ENCODE measurements around the gene BLOC1S6. TPM values are rescaled to one million over a fixed set of nuclear protein-coding genes. Genes with fewer than 3 reads are reported as not detected.

BLOC1S6 gene
- total RNA-seq, 1 donor from 2014 or later = 41.2 TPM

DNA sequence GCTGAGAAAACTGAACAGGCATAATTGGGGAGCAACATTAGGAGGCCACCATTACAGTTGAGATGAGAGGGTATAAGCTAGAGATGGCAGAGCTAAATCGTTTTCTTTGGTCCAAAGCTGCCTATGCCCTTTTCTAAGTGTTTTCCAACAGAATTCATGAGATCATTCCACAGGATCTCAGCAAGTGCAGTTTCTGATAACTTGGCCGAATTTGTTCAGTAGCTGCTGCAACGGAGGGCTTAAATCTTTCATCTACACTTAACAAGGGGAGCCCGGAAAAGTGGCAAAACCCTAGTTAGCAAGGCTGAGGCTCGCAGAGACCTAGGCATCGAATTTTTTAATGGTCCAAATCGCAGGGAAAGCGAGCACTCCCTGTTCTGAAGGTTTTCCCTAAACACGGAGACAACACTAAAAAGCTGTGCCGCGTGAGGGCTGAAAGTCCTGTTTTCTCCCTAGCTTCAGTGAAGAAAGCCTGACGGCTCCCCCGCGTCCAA, 531 bp upstream of the BLOC1S6 start:
- ATAC-seq (ENCODE audit: low read depth) (peak; percentile 0), DNase-seq (no peak)
- ChIA-PET POLR2A (interaction anchor here (0.6 to 2.9 kb wide), 26 partner anchors 10 to 538 kb away, joined by 3 to 25 read pairs (median 5); partner anchors contain the start of genes SLC30A4 and SQOR), CTCF (interaction anchor here (0.8 to 3.7 kb wide), 10 partner anchors 13 to 184 kb away, joined by 3 to 30 read pairs (median 4); a partner anchor contains a TSS)
- Mint-ChIP-seq H3K27ac (peak overlapping the region; percentile 100), H3K27me3 (no peaks in the 10 kb centered on the region), H3K36me3 (ENCODE audit: low read depth) (peaks cover 9% of the 10 kb centered on the region), H3K9me3 (no peaks in the 10 kb centered on the region), H3K4me1 (peaks cover 43% of the 10 kb centered on the region), H3K4me3 (peak overlapping the region; percentile 99)
- intact Hi-C loops (cut with micrococcal nuclease) = loop anchor here (1.0 to 5.0 kb wide), 9 partner anchors 17 to 1049 kb away; partner anchors contain the start of genes EIF3J, SLC30A4 and SQOR
- TF ChIP-seq, protein P1, sequence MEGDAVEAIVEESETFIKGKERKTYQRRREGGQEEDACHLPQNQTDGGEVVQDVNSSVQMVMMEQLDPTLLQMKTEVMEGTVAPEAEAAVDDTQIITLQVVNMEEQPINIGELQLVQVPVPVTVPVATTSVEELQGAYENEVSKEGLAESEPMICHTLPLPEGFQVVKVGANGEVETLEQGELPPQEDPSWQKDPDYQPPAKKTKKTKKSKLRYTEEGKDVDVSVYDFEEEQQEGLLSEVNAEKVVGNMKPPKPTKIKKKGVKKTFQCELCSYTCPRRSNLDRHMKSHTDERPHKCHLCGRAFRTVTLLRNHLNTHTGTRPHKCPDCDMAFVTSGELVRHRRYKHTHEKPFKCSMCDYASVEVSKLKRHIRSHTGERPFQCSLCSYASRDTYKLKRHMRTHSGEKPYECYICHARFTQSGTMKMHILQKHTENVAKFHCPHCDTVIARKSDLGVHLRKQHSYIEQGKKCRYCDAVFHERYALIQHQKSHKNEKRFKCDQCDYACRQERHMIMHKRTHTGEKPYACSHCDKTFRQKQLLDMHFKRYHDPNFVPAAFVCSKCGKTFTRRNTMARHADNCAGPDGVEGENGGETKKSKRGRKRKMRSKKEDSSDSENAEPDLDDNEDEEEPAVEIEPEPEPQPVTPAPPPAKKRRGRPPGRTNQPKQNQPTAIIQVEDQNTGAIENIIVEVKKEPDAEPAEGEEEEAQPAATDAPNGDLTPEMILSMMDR (IDR thresholded peaks at IDR 0.05) = no peak

DNA sequence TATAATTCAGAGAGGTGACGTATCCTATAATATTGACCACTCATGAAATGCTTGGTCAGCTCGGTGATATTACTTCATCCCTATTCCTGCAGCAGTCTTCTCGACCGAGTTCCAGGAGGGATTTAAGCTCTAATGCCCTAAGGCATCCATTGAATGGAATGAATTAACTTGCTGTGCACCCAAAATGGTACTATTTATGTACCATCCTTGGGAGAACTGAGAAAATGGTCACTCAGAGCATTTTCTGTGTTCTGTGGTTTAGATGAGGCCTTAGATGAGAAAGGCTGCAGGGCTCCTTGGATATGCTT, 638 bp downstream of the BLOC1S6 start:
- Mint-ChIP-seq H3K4me3 (peak overlapping the region; percentile 99), H3K4me1 (peaks cover 44% of the 10 kb centered on the region), H3K9me3 (no peaks in the 10 kb centered on the region), H3K27me3 (no peaks in the 10 kb centered on the region), H3K27ac (peak overlapping the region; percentile 100), H3K36me3 (ENCODE audit: low read depth) (peaks cover 17% of the 10 kb centered on the region)
- DNase-seq (no peak), ATAC-seq (ENCODE audit: low read depth) (no peak)
- ChIA-PET POLR2A (interaction anchor here (0.6 to 2.9 kb wide), 18 partner anchors 9 to 388 kb away, joined by 3 to 25 read pairs (median 8); partner anchors contain the start of genes SLC30A4 and SQOR), CTCF (interaction anchor here (1.0 to 3.7 kb wide), 7 partner anchors 14 to 185 kb away, joined by 3 to 30 read pairs (median 5); a partner anchor contains a TSS)
- TF ChIP-seq, protein P1 (IDR thresholded peaks at IDR 0.05) = no peak
- intact Hi-C loops (cut with micrococcal nuclease) = loop anchor here (1.0 to 5.0 kb wide), 9 partner anchors 15 to 1051 kb away; partner anchors contain the start of genes EIF3J, SLC30A4 and SQOR

DNA sequence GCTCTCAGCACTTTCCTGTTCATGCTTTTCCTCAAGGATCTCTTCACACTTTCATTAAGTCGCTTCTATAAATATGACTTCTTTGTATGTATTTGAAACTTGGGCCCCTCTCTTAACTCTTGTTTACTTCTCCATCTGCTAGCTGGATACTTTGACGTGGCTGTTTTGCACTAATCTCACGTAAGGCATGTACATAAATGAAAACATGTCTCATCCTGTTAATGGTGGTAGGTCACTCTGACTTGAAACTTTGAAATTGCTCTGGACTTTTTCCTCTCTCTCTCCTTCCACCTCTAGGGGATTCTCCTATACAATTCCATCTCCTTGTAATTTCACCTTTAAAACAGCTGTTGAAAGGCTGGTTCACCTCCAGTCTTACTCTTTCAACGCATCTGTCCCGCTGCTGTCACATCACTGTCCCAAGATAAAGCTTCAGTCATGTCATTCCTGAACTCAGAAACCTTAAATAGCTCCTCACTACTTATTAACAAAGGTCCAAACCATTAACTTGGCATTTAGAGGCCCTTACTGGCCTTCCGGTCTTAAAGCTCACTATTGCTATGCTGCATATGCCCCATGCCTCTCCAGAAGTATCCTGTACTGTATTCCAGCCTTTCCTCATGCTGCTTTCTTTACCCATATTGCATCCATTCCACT, 1.2 kb downstream of the BLOC1S6 start:
- ATAC-seq (ENCODE audit: low read depth) (no peak), DNase-seq (no peak)
- CTCF ChIA-PET = interaction anchor here (0.8 to 3.7 kb wide), 7 partner anchors 8 to 131 kb away, joined by 3 to 30 read pairs (median 5); no protein-coding TSS in a partner anchor
- Mint-ChIP-seq H3K4me1 (peaks cover 46% of the 10 kb centered on the region), H3K27me3 (no peaks in the 10 kb centered on the region), H3K27ac (peak overlapping the region; percentile 100), H3K4me3 (peak overlapping the region; percentile 99), H3K9me3 (no peaks in the 10 kb centered on the region), H3K36me3 (ENCODE audit: low read depth) (peaks cover 19% of the 10 kb centered on the region)
- POLR2A ChIA-PET = interaction anchor here (0.6 to 2.9 kb wide), 16 partner anchors 9 to 196 kb away, joined by 3 to 25 read pairs (median 8); partner anchors contain the start of genes SLC30A4 and SQOR
- intact Hi-C loops (cut with micrococcal nuclease) = loop anchor here (5.0 kb wide), 1 partner anchor 1051 kb away; the partner anchor contains the start of gene EIF3J
- TF ChIP-seq, protein P1 (IDR thresholded peaks at IDR 0.05) = no peak

DNA sequence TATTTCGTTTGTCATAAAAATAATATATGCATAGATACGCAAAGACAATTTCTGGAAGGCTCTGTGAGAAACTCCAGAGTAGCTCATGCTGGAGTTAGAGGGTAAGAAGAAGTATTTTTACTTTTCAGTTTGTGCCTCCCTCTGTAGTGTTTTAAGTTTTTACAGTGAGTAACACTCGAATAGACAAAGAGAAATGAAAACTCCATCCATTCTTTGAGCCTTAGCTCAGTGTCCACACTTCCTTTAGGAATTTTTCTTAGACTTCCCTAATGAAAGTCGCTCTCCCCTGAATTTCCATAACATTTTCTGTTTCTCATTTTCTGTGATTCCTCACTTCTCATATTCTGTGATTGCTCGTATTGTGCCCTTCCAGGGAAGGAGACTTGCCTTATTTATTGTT, 2.1 kb downstream of the BLOC1S6 start:
- ChIA-PET POLR2A (no interaction called here), CTCF (interaction anchor here (0.8 to 0.9 kb wide), 2 partner anchors 9 to 132 kb away, joined by 3 read pairs; no protein-coding TSS in a partner anchor)
- peaks cover 53% of the 10 kb centered on the region for H3K4me1 Mint-ChIP-seq
- no peaks in the 10 kb centered on the region for H3K9me3 Mint-ChIP-seq
- intact Hi-C loops (cut with micrococcal nuclease) = loop anchor here (5.0 kb wide), 1 partner anchor 1052 kb away; the partner anchor contains the start of gene EIF3J
- H3K27me3 Mint-ChIP-seq = no peaks in the 10 kb centered on the region
- TF ChIP-seq, protein P1 (IDR thresholded peaks at IDR 0.05) = no peak
- DNase-seq = no peak
- H3K4me3 Mint-ChIP-seq = peak overlapping the region; percentile 99
- no peak for ATAC-seq (ENCODE audit: low read depth)
- peaks cover 28% of the 10 kb centered on the region for H3K36me3 Mint-ChIP-seq (ENCODE audit: low read depth)
- H3K27ac Mint-ChIP-seq = no peak overlapping the region

- peaks cover 48% of the 10 kb centered on the region for H3K36me3 Mint-ChIP-seq (ENCODE audit: low read depth)
- peak overlapping the region; percentile 30 for H3K27ac Mint-ChIP-seq
- TF ChIP-seq, protein P1 (IDR thresholded peaks at IDR 0.05) = no peak
- no peaks in the 10 kb centered on the region for H3K9me3 Mint-ChIP-seq
- ChIA-PET CTCF (interaction anchor here (1.1 to 2.3 kb wide), 2 partner anchors 20 to 137 kb away, joined by 3 to 6 read pairs; no protein-coding TSS in a partner anchor), POLR2A (interaction anchor here (1.6 kb wide), 1 partner anchor 192 kb away, joined by 9 read pairs; a partner anchor contains a TSS)
- no peak overlapping the region for H3K4me3 Mint-ChIP-seq
- intact Hi-C loops (cut with micrococcal nuclease) = no loop called here
- ATAC-seq (ENCODE audit: low read depth) (no peak), DNase-seq (no peak)
- no peaks in the 10 kb centered on the region for H3K27me3 Mint-ChIP-seq
- H3K4me1 Mint-ChIP-seq = peaks cover 29% of the 10 kb centered on the region
Observed at GRCh38 chr15:45594319-45594718, 7.1 kb downstream of the BLOC1S6 start.

All from activated B cell treated with CpG ODN at 0.5 μM for 24 hours (primary cell).